Effector CD4-positive, alpha-beta T cell (primary cell): Measurements from ENCODE around the gene TBC1D22A.

Source experiments
- DNase-seq: peaks from one replicate; pipeline ENCODE4 v3.0.0-alpha.2; 2020

TBC1D22A gene

GRCh38 chr22:46737105-46737975 lies 25.1 kb upstream of the TBC1D22A start:
- DNase-seq, result peak; percentile 22

- DNase-seq, result peak; percentile 64
Measured at GRCh38 chr22:46737976-46738646, 24.3 kb upstream of the TBC1D22A start, which contains the start of gene CERK. TSS of gene CERK (minus strand) at chr22:46738252. CDS start at chr22:46738148, 104 bp downstream.

GRCh38 chr22:46738647-46739093 lies 23.8 kb upstream of the TBC1D22A start:
- no peak for DNase-seq

GRCh38 chr22:46739094-46739870 lies 23.2 kb upstream of the TBC1D22A start:
- peak; percentile 81 for DNase-seq

- no peak for DNase-seq
Measured at GRCh38 chr22:46740910-46741780, 21.3 kb upstream of the TBC1D22A start.

- no peak for DNase-seq
Measured at GRCh38 chr22:46741974-46742519, 20.4 kb upstream of the TBC1D22A start.

- DNase-seq, result no peak
Measured at GRCh38 chr22:46742576-46743221, 19.8 kb upstream of the TBC1D22A start.

GRCh38 chr22:46744581-46744980 lies 17.9 kb upstream of the TBC1D22A start:
- no peak for DNase-seq

GRCh38 chr22:46746192-46746591 lies 16.3 kb upstream of the TBC1D22A start:
- no peak for DNase-seq

- no peak for DNase-seq
Measured at GRCh38 chr22:46746620-46747019, 15.8 kb upstream of the TBC1D22A start.

GRCh38 chr22:46747646-46748045 lies 14.8 kb upstream of the TBC1D22A start:
- DNase-seq, result no peak

GRCh38 chr22:46748206-46748907 lies 14.1 kb upstream of the TBC1D22A start:
- DNase-seq, result no peak

GRCh38 chr22:46748908-46749675 lies 13.4 kb upstream of the TBC1D22A start:
- peak; percentile 59 for DNase-seq

GRCh38 chr22:46749682-46750529 lies 12.5 kb upstream of the TBC1D22A start:
- DNase-seq, result no peak

- no peak for DNase-seq
Measured at GRCh38 chr22:46750530-46750800, 12.0 kb upstream of the TBC1D22A start.

GRCh38 chr22:46750863-46751443 lies 11.5 kb upstream of the TBC1D22A start:
- no peak for DNase-seq

GRCh38 chr22:46752286-46752987 lies 10.0 kb upstream of the TBC1D22A start:
- no peak for DNase-seq

GRCh38 chr22:46752988-46753310 lies 9.5 kb upstream of the TBC1D22A start:
- no peak for DNase-seq
